Cardiac fibroblast (primary cell): ENCODE data around the gene DZANK1.

Source experiments
- DNase-seq, 2 donors: peaks; one replicate each; pipeline versions ENCODE4 v3.0.0 to v3.0.0-alpha.2; 2010; ENCODE audit warnings: low read depth in 2 of 2
- H3K4me3 ChIP-seq, 2 donors: replicated peaks in 1 of 2; 1 replicate in 1 of 2; 2 replicates in 1 of 2; pipeline ENCODE4 v1.5.1; 2011; ENCODE audit warnings: low read depth in 2 of 2, low read length in 2 of 2, mild to moderate bottlenecking in 2 of 2, moderate library complexity in 1 of 2
- TF ChIP-seq, protein P1 (sequence below): IDR thresholded peaks from one replicate; pipeline ENCODE4 v1.5.1; 2011; ENCODE audit warnings: low read depth, mild to moderate bottlenecking, low read length, inconsistent platforms

The DZANK1 gene

DNA sequence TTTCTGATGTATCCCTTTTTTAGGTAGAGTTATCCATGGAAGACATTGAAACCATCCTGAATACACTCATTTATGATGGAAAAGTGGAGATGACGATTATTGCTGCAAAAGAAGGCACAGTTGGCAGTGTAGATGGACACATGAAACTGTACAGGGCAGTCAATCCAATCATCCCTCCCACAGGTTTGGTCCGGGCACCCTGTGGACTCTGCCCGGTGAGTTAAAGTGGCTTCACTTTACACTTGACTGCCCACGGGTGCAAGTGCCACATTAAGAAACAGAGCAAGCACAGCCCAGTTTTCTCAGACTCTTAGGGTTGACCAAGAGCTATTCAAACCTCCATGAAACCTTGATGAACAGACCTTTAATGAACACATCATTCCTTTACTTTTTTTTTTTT lies 14.8 kb upstream of the DZANK1 start:
- no peak overlapping the region for H3K4me3 ChIP-seq
- DNase-seq, result no peak
- TF ChIP-seq, protein P1, sequence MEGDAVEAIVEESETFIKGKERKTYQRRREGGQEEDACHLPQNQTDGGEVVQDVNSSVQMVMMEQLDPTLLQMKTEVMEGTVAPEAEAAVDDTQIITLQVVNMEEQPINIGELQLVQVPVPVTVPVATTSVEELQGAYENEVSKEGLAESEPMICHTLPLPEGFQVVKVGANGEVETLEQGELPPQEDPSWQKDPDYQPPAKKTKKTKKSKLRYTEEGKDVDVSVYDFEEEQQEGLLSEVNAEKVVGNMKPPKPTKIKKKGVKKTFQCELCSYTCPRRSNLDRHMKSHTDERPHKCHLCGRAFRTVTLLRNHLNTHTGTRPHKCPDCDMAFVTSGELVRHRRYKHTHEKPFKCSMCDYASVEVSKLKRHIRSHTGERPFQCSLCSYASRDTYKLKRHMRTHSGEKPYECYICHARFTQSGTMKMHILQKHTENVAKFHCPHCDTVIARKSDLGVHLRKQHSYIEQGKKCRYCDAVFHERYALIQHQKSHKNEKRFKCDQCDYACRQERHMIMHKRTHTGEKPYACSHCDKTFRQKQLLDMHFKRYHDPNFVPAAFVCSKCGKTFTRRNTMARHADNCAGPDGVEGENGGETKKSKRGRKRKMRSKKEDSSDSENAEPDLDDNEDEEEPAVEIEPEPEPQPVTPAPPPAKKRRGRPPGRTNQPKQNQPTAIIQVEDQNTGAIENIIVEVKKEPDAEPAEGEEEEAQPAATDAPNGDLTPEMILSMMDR, result no peak

DNA sequence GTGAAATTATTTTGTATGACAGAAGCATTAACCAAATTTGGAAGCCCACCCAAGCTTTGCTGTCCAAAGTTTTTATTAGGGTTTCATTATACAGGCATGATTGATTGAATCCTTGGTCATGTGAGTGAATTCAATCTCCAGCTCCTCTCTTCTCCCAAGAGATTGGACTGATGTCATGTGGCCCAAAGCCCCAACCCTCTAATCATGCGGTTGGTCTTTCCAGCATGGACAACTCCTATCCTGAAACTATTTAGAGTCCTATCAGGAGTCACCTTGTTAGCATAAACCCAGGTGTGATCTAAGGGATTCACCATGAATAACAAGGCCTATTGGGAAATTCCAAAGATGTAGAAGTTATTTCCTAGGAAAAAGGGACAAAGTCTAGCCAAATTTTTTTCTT lies 11.0 kb upstream of the DZANK1 start:
- DNase-seq, result no peak

DNA sequence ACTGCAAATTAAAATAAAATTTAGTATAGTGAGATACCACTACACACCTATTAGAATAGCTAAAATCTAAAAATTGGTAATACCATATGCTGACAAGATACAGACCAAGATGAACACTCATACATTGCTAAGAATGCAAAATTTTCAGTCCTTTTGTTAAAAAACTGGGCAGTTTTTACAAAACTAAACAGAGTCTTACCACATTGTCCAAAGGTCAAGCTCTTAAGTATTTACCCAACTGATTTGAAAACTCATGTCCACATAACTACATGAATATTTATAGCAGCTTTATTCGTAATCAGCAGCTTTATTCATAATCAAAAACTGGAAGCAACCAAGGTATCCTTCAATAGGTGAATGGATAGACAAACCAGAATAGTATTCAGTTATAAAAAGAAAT lies 10.4 kb upstream of the DZANK1 start:
- DNase-seq, result no peak
- TF ChIP-seq, protein P1, result no peak
- no peak overlapping the region for H3K4me3 ChIP-seq

More for the DNA sequence above, 11.0 kb upstream of the DZANK1 start:
- H3K4me3 ChIP-seq, result no peak overlapping the region
- TF ChIP-seq, protein P1, result no peak

DNA sequence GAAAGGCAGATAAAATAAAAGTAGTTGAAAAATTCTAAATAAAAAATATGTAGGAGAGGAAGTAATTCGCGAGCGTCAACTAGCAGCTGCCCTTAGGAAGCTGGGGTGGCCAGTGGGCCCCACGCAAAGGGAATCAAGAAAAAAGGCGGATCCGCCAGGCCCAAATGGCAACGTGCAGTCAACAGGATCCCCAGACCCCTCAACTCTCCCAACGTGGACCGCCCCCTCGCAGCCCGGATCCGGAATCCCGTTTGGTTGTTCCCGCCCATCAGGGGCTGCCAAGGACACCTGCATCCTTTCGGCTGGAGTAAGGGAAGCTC lies 296 bp downstream of the DZANK1 start:
- TF ChIP-seq, protein P1, result no peak
- DNase-seq, result no peak
- H3K4me3 ChIP-seq, result peak overlapping the region; percentile 93 to 96

DNA sequence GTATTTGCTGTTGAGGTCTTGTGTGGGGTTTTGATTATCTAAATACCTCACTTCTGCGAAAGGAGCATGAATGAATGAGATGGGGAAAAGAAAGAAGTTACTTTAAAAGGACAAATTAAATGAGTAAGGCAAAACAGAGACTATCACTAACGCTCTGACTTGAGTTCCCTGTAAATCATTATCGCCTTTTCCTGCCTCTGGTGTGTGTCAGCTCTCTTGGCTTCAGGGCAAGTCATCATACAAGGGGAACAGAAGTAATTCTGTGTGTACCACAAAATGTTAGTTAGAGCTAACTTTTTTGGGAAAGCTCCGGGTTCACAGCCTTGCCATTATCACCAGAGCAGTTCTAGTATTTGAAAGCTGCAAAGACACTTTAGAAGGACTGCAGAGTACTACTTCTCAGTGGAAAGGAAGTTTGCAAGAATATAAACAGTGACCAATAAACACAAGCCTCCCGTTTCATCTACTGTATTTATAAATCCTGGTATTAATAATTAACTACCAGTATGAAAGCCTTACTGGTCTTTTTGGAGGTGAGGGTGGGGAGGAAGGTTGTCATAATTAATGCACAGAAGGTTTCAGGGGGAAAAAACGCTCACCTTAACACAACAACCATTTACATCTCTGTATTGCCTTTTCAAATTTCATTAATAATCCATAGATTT lies 1.2 kb downstream of the DZANK1 start:
- TF ChIP-seq, protein P1, result no peak
- DNase-seq, result no peak
- H3K4me3 ChIP-seq, result no peak overlapping the region

DNA sequence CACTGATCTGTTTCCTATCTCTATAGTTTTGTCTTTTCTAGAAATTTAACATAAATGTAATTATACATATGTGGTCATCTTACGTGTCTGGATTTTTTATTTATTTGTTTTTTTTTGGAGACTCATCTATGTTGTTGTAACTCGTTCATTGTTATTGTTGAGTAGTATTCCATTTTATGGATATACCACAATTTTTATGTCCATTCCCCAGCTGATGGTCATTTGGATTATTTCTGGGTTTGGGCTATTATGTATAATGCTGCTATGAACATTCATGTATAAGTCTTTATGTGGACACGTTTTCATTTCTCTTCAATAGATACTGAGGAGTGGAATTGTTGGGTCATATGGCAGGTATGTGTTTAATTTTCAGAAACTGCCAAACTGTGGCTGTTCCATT lies 10.2 kb downstream of the DZANK1 start:
- no peak for DNase-seq
- no peak overlapping the region for H3K4me3 ChIP-seq
- TF ChIP-seq, protein P1, result no peak

DNA sequence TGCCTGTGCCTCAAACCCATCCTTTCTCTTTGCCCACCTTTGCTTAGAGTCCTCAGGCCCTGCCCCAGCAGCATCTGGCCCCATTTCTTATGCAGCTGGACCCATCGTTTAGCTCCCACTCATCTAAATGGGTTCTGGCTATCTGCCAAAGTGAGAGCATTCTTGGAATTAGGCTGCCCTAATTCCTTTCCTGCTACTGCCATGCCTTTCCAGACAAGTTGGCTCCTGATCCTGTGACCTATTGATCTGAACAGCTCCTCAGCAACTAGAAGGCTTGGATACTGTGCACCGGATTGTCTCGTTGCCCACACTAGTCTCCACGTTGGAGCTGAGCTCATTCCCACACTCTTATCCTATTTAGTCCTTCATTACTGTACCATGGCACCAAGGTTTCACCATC lies 22.9 kb downstream of the DZANK1 start:
- peak; percentile 9 to 31 for DNase-seq
- TF ChIP-seq, protein P1, result no peak
- no peak overlapping the region for H3K4me3 ChIP-seq
